Erythroblast (primary cell): ENCODE results near the gene HDAC4.

Source experiments
- GATA1 ChIP-seq: IDR thresholded peaks from 2 replicates; pipeline ENCODE4 v1.6.1; 2011; ENCODE audit warnings: low read depth, mild to moderate bottlenecking, control low read depth, low read length, moderate library complexity
- POLR2A ChIP-seq: IDR thresholded peaks from 2 replicates; pipeline ENCODE4 v1.6.1; 2011; ENCODE audit warnings: mild to moderate bottlenecking, low read length

DNA sequence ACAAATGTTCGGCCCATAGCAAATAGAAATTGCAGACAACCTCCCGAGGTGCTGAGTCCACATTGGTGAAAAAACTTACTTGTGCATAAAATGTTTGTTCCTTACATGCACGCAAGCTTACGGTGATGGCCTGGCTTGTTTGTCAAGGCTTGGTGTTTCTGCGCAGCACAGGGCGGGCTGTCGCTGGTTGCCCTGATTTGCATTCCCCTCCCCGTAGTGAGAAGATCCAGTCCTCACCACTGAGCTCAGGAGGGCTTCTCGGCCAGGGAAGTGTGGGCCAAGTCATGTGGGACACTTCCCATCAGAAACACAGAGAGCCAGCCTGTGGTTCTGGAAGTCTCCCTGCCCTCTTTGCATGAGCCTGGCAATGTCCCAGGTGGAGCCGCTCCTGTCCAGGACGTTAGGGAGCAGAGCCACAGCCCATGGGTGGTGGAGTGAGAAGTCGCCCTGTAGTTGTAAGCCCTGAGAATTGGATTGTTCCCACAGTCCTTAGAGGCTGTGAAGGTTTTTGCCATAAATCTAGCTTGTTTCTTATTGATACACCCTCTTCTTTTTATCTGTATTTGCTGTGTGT, 400.2 kb downstream of the HDAC4 start:
- no peak for TF ChIP-seq POLR2A
- no peak for TF ChIP-seq GATA1
